PC-9 (cell line): ENCODE results near the gene RCN1.

ENCODE experiments used
- CTCF ChIP-seq: fragments of 200-600 bp; sonication (generic); conservative IDR thresholded peaks from 2 replicates; pipeline ENCODE4 v1.6.1; 2017; ENCODE audit warnings: mixed run types, antibody characterized with exemption, mild to moderate bottlenecking, moderate library complexity
- EZH2 ChIP-seq: fragments of 200-600 bp; sonication (generic); IDR thresholded peaks from 2 replicates; pipeline ENCODE4 v1.8.0; 2017; ENCODE audit warnings: antibody characterized with exemption, low read depth

DNA sequence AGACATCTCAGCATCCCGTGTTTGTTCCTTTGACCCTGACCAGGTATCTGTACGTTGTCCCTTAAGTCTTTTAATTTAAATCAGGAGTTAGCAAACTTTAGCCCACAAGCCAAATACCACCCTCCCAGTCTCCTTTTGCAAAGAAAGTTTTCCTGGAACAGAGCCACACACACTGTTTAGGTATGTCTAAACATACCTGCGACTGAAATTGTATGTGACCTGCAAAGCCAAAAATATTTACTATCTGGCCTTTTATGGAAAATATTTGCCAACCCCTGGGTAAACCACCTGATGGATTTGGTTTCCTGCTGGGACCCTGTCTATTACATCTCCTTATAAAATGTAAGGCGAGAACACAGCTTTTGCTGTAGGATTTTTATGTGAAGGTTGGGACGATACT, 20.2 kb upstream of the RCN1 start:
- TF ChIP-seq CTCF (no peak), EZH2 (no peak)
